ENCODE results near the gene GLB1L2. TPM values are rescaled to one million over a fixed set of nuclear protein-coding genes. Genes with fewer than 3 reads are reported as not detected.

GLB1L2 gene
- total RNA-seq, 3 donors from 2014 or later (not counting 1 experiment from before 2014, with no cell fraction given) = 0.57 to 3.3 (median 0.61) TPM

DNA sequence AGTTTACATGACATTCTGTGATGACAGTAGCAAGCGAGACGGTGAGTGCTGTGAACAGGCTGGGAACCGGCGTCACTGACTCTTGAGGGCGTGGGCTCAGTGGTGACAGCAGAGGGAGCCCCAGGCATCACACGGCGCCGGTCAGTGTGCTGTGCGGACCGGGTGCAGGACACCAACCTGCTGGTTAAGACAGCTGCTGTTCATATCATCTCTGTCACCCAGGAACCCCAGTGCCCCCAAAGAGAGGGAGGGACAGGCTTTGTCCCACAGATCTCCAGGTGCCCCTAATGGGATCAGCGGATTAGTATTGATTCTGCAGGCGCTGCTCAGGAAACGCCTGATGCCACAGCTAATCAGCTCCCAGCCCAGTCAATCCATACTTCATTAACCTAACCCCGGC, 61.9 kb downstream of the GLB1L2 start:
- Mint-ChIP-seq H3K4me3 (no peak overlapping the region), H3K9me3 (no peaks in the 10 kb centered on the region), H3K27me3 (ENCODE audit: low read depth in 2 of 2) (peaks cover 0 to 3% of the 10 kb centered on the region in 2 donors), H3K36me3 (no peaks in the 10 kb centered on the region), H3K4me1 (peaks cover 51 to 60% of the 10 kb centered on the region in 2 donors), H3K27ac (peak overlapping the region in 1 of 2 donors; percentile 14)
- TF ChIP-seq CTCF (IDR thresholded peaks at IDR 0.05) = no peak
- Histone ChIP-seq H3K4me1 (ENCODE audit: control insufficient read depth, insufficient read depth, low read length) (peaks cover 26% of the 10 kb centered on the region), H3K4me3 (ENCODE audit: low read length) (no peak overlapping the region), H3K27me3 (ENCODE audit: control insufficient read depth, insufficient read depth, low read length) (no peaks in the 10 kb centered on the region), H3K9me3 (ENCODE audit: control insufficient read depth, insufficient read depth, low read length) (peaks cover 1% of the 10 kb centered on the region), H3K27ac (ENCODE audit: low read length) (no peak overlapping the region), H3K36me3 (ENCODE audit: control insufficient read depth, insufficient read depth, low read length) (no peaks in the 10 kb centered on the region)
- intact Hi-C loops (cut with micrococcal nuclease) = no loop called here
- ATAC-seq = peak in 2 of 3 donors; percentile 48 to 73
- WGBS (ENCODE audit: insufficient coverage) = 54% methylated on average over 14 of the region's 14 CpGs
- no peak for DNase-seq

DNA sequence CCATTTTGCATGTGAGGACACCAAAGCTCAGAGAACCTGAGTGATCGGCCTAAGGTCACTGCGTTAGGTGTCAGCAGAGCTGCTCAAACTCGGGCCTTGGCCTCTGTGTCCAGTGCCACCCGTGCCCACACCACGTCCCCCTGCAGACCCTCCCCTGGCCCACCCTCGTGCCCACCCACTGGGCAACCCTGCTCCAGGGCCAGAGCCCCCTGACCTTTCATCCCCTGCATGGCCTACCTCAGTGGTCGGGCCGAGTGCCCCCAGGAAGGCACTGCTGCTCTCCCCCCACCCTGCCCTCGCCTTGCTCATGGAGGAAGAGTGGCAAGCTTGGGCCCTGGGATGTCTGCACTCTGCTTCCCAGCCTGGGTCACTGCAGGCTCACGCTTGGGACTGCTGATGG, 62.5 kb downstream of the GLB1L2 start:
- TF ChIP-seq CTCF (IDR thresholded peaks at IDR 0.05) = no peak
- no peak overlapping the region for H3K27ac ChIP-seq (ENCODE audit: low read length)
- Mint-ChIP-seq H3K4me3 (no peak overlapping the region), H3K36me3 (no peaks in the 10 kb centered on the region), H3K27me3 (ENCODE audit: low read depth in 2 of 2) (peaks cover 0 to 3% of the 10 kb centered on the region in 2 donors), H3K27ac (no peak overlapping the region), H3K9me3 (no peaks in the 10 kb centered on the region), H3K4me1 (peaks cover 44 to 54% of the 10 kb centered on the region in 2 donors)
- peaks cover 29% of the 10 kb centered on the region for H3K4me1 ChIP-seq (ENCODE audit: control insufficient read depth, insufficient read depth, low read length)
- H3K27me3 ChIP-seq (ENCODE audit: control insufficient read depth, insufficient read depth, low read length) = no peaks in the 10 kb centered on the region
- no peaks in the 10 kb centered on the region for H3K9me3 ChIP-seq (ENCODE audit: control insufficient read depth, insufficient read depth, low read length)
- intact Hi-C loops (cut with micrococcal nuclease) = no loop called here
- no peak overlapping the region for H3K4me3 ChIP-seq (ENCODE audit: low read length)
- no peaks in the 10 kb centered on the region for H3K36me3 ChIP-seq (ENCODE audit: control insufficient read depth, insufficient read depth, low read length)
- no peak for ATAC-seq
- WGBS (ENCODE audit: insufficient coverage) = 87% methylated on average over 10 of the region's 10 CpGs
- DNase-seq = no peak

DNA sequence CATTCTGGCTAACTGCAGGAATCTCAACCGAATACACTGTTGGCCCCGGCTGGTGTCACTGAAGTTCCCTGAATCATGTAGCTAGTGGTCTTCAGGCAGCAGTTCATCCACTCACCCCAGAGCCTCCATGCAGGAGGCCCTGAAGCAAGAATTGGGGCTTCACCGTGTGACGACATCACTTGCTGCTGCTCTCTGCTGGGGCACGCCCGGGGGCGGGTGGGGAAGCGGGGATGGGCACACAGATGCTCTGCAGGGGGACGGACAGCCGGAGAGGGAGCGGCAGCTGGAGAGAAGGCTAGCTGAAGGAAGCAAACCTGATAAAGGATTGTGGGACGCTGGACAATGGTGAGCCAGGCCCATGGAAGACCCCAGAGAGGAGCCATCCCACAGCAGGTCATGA, 63.2 kb downstream of the GLB1L2 start:
- H3K4me1 ChIP-seq (ENCODE audit: control insufficient read depth, insufficient read depth, low read length) = peaks cover 25% of the 10 kb centered on the region
- no peaks in the 10 kb centered on the region for H3K27me3 ChIP-seq (ENCODE audit: control insufficient read depth, insufficient read depth, low read length)
- no peaks in the 10 kb centered on the region for H3K9me3 ChIP-seq (ENCODE audit: control insufficient read depth, insufficient read depth, low read length)
- DNase-seq = no peak
- Mint-ChIP-seq H3K27ac (no peak overlapping the region), H3K27me3 (ENCODE audit: low read depth in 2 of 2) (peaks cover 0 to 3% of the 10 kb centered on the region in 2 donors), H3K4me3 (no peak overlapping the region), H3K36me3 (no peaks in the 10 kb centered on the region), H3K4me1 (peaks cover 39 to 48% of the 10 kb centered on the region in 2 donors), H3K9me3 (no peaks in the 10 kb centered on the region)
- TF ChIP-seq CTCF (IDR thresholded peaks at IDR 0.05) = no peak
- no peak for ATAC-seq
- intact Hi-C loops (cut with micrococcal nuclease) = no loop called here
- 92% methylated on average over 12 of the region's 12 CpGs for WGBS (ENCODE audit: insufficient coverage)
- H3K27ac ChIP-seq (ENCODE audit: low read length) = no peak overlapping the region
- no peak overlapping the region for H3K4me3 ChIP-seq (ENCODE audit: low read length)
- H3K36me3 ChIP-seq (ENCODE audit: control insufficient read depth, insufficient read depth, low read length) = no peaks in the 10 kb centered on the region

All from natural killer cell (primary cell).